H1 (cell line): ENCODE data around the gene FCRL6. TPM values are rescaled to one million over a fixed set of nuclear protein-coding genes. Genes with fewer than 3 reads are reported as not detected.

Experiments
- CTCF ChIA-PET: fragments of 300-600 bp; sonication (Branson Sonifier 250); formaldehyde crosslinking; loops from one replicate; lab custom pipeline; 2021; ENCODE audit not compliant: partially characterized antibody; lab: Charles Lee
- POLR2A ChIA-PET: fragments of 300-600 bp; sonication (Branson Sonifier 250); formaldehyde crosslinking; loops from one replicate; lab custom pipeline; 2021; ENCODE audit warnings: inconsistent platforms; ENCODE audit not compliant: partially characterized antibody; lab: Charles Lee
- DNase-seq, 2 experiments: peaks; one replicate each; pipeline versions ENCODE4 v3.0.0 to v3.0.0-alpha.2; 2010 to 2022; ENCODE audit warnings: low spot score in 2 of 2, low read depth in 1 of 2, mixed read lengths in 1 of 2
- FAIRE-seq: peaks from 2 replicates; lab custom pipeline; 2011; peaks lifted over from hg19 to GRCh38; lab: Jason Lieb, UNC
- H2AFZ ChIP-seq: 2 replicates; pipeline ENCODE4 v1.8.1; 2012; ENCODE audit warnings: low read length, inconsistent platforms
- H2AK5ac ChIP-seq: 2 replicates; pipeline ENCODE4 v1.6.1; 2013; ENCODE audit warnings: low read depth, low read length
- H2BK120ac ChIP-seq: replicated peaks from 2 replicates; pipeline ENCODE3; 2013; ENCODE audit warnings: low read depth, low read length, inconsistent platforms
- H2BK12ac ChIP-seq: 2 replicates; pipeline ENCODE4 v1.6.1; 2013; ENCODE audit warnings: low read depth, low read length
- H2BK15ac ChIP-seq: 2 replicates; pipeline ENCODE4 v1.6.1; 2013; ENCODE audit warnings: low read length
- H2BK20ac ChIP-seq: 2 replicates; pipeline ENCODE4 v1.6.1; 2013; ENCODE audit warnings: low read length
- H2BK5ac ChIP-seq: 2 replicates; pipeline ENCODE4 v1.6.1; 2013; ENCODE audit warnings: low read depth, low read length
- H3K14ac ChIP-seq: 2 replicates; pipeline ENCODE4 v1.6.1; 2013; ENCODE audit warnings: inconsistent platforms; ENCODE audit not compliant: insufficient read length
- H3K18ac ChIP-seq: 2 replicates; pipeline ENCODE4 v1.6.1; 2013; ENCODE audit warnings: low read length; ENCODE audit errors: extremely low read depth
- H3K23ac ChIP-seq: 2 replicates; pipeline ENCODE4 v1.6.1; 2013; ENCODE audit warnings: inconsistent platforms; ENCODE audit not compliant: insufficient read length
- H3K23me2 ChIP-seq: 2 replicates; pipeline ENCODE4 v1.6.1; 2013; ENCODE audit warnings: low read depth, low read length
- H3K27ac ChIP-seq: 2 replicates; pipeline ENCODE4 v1.6.1; 2011; ENCODE audit warnings: low read depth, low read length, inconsistent platforms
- H3K27me3 ChIP-seq, 4 experiments: replicated peaks in 1 of 4; 1 replicate in 1 of 4; 2 replicates in 3 of 4; pipeline versions ENCODE4 v1.6.1 to v1.8.1; 2011 to 2013; ENCODE audit warnings: low read length in 3 of 4, mild to moderate bottlenecking in 3 of 4, inconsistent platforms in 2 of 4, mixed read lengths in 2 of 4, moderate library complexity in 1 of 4; ENCODE audit not compliant: control insufficient read depth in 3 of 4, insufficient read depth in 3 of 4; ENCODE audit errors: extremely low read depth in 1 of 4
- H3K36me3 ChIP-seq, 4 experiments: 2 replicates each; pipeline versions ENCODE4 v1.6.1 to v1.8.1; 2011 to 2013; ENCODE audit warnings: mild to moderate bottlenecking in 4 of 4, low read length in 3 of 4, moderate library complexity in 2 of 4, control low read depth in 1 of 4, inconsistent platforms in 1 of 4; ENCODE audit not compliant: insufficient read depth in 4 of 4, control insufficient read depth in 2 of 4
- H3K4ac ChIP-seq: replicated peaks from 2 replicates; pipeline ENCODE3; 2013; ENCODE audit warnings: low read length, low read depth, mixed read lengths, inconsistent platforms; ENCODE audit not compliant: insufficient read length
- H3K4me1 ChIP-seq, 4 experiments: replicated peaks in 1 of 4; 1 replicate in 1 of 4; 2 replicates in 3 of 4; pipeline versions ENCODE4 v1.6.1 to v1.8.1; 2011 to 2013; ENCODE audit warnings: low read length in 3 of 4, inconsistent platforms in 2 of 4, mixed read lengths in 1 of 4; ENCODE audit not compliant: insufficient read depth in 4 of 4, control insufficient read depth in 3 of 4
- H3K4me2 ChIP-seq, 2 experiments: 2 replicates each; pipeline versions ENCODE4 v1.6.1 to v1.8.1; 2011 to 2013; ENCODE audit warnings: low read depth in 2 of 2, low read length in 2 of 2, control low read depth in 1 of 2, inconsistent platforms in 1 of 2, mild to moderate bottlenecking in 1 of 2; ENCODE audit not compliant: insufficient read depth in 1 of 2
- H3K4me3 ChIP-seq, 4 experiments: fragments of 200-600, 300-600 bp in 1 of 4; sonication (generic), shearing (Covaris generic), sonication (Bioruptor Twin) in 1 of 4; 2 replicates each; pipeline versions ENCODE4 v1.5.1 to v1.8.1; 2011 to 2016; ENCODE audit warnings: low read length in 4 of 4, low read depth in 3 of 4, control low read depth in 2 of 4, inconsistent platforms in 2 of 4, mild to moderate bottlenecking in 2 of 4, mixed read lengths in 1 of 4, moderate library complexity in 1 of 4; ENCODE audit not compliant: insufficient read depth in 2 of 4; ENCODE audit errors: extremely low read depth in 1 of 4
- H3K56ac ChIP-seq: replicated peaks from 2 replicates; pipeline ENCODE3; 2013; ENCODE audit warnings: low read depth, mild to moderate bottlenecking, mixed read lengths, low read length, inconsistent platforms; ENCODE audit not compliant: insufficient read length
- H3K79me1 ChIP-seq: 2 replicates; pipeline ENCODE4 v1.6.1; 2013; ENCODE audit warnings: low read depth, low read length, control low read depth
- H3K79me2 ChIP-seq, 2 experiments: 2 replicates each; pipeline versions ENCODE4 v1.6.1 to v1.8.1; 2012 to 2013; ENCODE audit warnings: low read length in 2 of 2, mild to moderate bottlenecking in 2 of 2, inconsistent platforms in 1 of 2; ENCODE audit not compliant: insufficient read depth in 2 of 2, control insufficient read depth in 1 of 2
- H3K9ac ChIP-seq, 4 experiments: replicated peaks in 1 of 4; 1 replicate in 1 of 4; 2 replicates in 3 of 4; pipeline versions ENCODE4 v1.6.1 to v1.8.1; 2011 to 2013; ENCODE audit warnings: low read depth in 3 of 4, low read length in 3 of 4, control low read depth in 2 of 4, mild to moderate bottlenecking in 2 of 4, moderate library complexity in 2 of 4, inconsistent platforms in 1 of 4; ENCODE audit errors: extremely low read depth in 1 of 4
- H3K9me3 ChIP-seq, 2 experiments: 2 replicates each; pipeline versions ENCODE4 v1.6.1 to v1.8.1; 2012 to 2013; ENCODE audit warnings: mild to moderate bottlenecking in 2 of 2, moderate library complexity in 2 of 2, control low read depth in 1 of 2, inconsistent platforms in 1 of 2, low read depth in 1 of 2, low read length in 1 of 2, mixed read lengths in 1 of 2; ENCODE audit not compliant: insufficient read depth in 2 of 2
- H4K20me1 ChIP-seq, 2 experiments: replicated peaks in 1 of 2; 2 replicates each; pipeline versions ENCODE3 to v1.8.1; 2011 to 2013; ENCODE audit warnings: inconsistent platforms in 2 of 2, low read length in 2 of 2, mild to moderate bottlenecking in 1 of 2; ENCODE audit not compliant: insufficient read depth in 2 of 2, control insufficient read depth in 1 of 2
- H4K5ac ChIP-seq: 2 replicates; pipeline ENCODE4 v1.6.1; 2013; ENCODE audit warnings: low read length, low read depth, mixed read lengths, inconsistent platforms; ENCODE audit not compliant: insufficient read length
- H4K8ac ChIP-seq: 2 replicates; pipeline ENCODE4 v1.8.0; 2013; ENCODE audit warnings: mild to moderate bottlenecking, moderate library complexity, low read length, inconsistent platforms; ENCODE audit not compliant: insufficient read depth; ENCODE audit errors: extremely low read depth
- H4K91ac ChIP-seq: replicated peaks from 2 replicates; pipeline ENCODE3; 2013; ENCODE audit warnings: low read length, mixed read lengths, inconsistent platforms; ENCODE audit not compliant: insufficient read length
- CBX5 ChIP-seq: fragments of 300-800, 300-1000 bp; sonication (generic); IDR thresholded peaks from 2 replicates; pipeline ENCODE4 v1.7.1; 2016; ENCODE audit warnings: antibody characterized with exemption, low read length, low read depth
- CREB1 ChIP-seq: IDR thresholded peaks from 2 replicates; pipeline ENCODE4 v1.6.1; 2012; ENCODE audit warnings: inconsistent platforms
- CTBP2 ChIP-seq: IDR thresholded peaks from 2 replicates; pipeline ENCODE4 v1.7.0; 2011; ENCODE audit warnings: borderline replicate concordance, mild to moderate bottlenecking, moderate library complexity, mixed read lengths, low read length; ENCODE audit not compliant: insufficient read depth, insufficient read length
- EZH2 ChIP-seq: fragments of 200-600 bp; sonication (generic); IDR thresholded peaks from 2 replicates; pipeline ENCODE4 v1.7.1; 2012; ENCODE audit warnings: low read depth, mild to moderate bottlenecking, moderate library complexity, low read length, inconsistent platforms; ENCODE audit not compliant: severe bottlenecking
- KDM1A ChIP-seq: fragments of 200-600, 300-600 bp; sonication (generic); IDR thresholded peaks from 2 replicates; pipeline ENCODE4 v1.7.1; 2016; ENCODE audit warnings: mild to moderate bottlenecking, low read length, borderline replicate concordance
- NANOG ChIP-seq: IDR thresholded peaks from 2 replicates; pipeline ENCODE4 v1.6.1; 2011; ENCODE audit warnings: low read length, low read depth, mild to moderate bottlenecking, inconsistent platforms; ENCODE audit not compliant: insufficient read depth, poor library complexity, severe bottlenecking
- POLR2A ChIP-seq, 2 experiments: IDR thresholded peaks; 1 replicate in 1 of 2; 2 replicates in 1 of 2; pipeline ENCODE4 v1.6.1; 2011; ENCODE audit warnings: low read depth in 2 of 2, low read length in 2 of 2, mild to moderate bottlenecking in 2 of 2; ENCODE audit errors: control extremely low read depth in 1 of 2
- RAD21 ChIP-seq, 2 experiments: IDR thresholded peaks in 1 of 2; conservative IDR thresholded peaks in 1 of 2; 2 replicates each; pipeline ENCODE4 v1.6.1; 2011; ENCODE audit warnings: low read depth in 2 of 2, low read length in 2 of 2, improper control_type of control experiment in 1 of 2, inconsistent platforms in 1 of 2, mild to moderate bottlenecking in 1 of 2, moderate library complexity in 1 of 2
- SIN3A ChIP-seq, 2 experiments: IDR thresholded peaks in 1 of 2; conservative IDR thresholded peaks in 1 of 2; 2 replicates each; pipeline ENCODE4 v1.6.1; 2011 to 2012; ENCODE audit warnings: low read length in 2 of 2, improper control_type of control experiment in 1 of 2, low read depth in 1 of 2, mild to moderate bottlenecking in 1 of 2
- SP2 ChIP-seq: IDR thresholded peaks from 2 replicates; pipeline ENCODE4 v1.6.1; 2012; ENCODE audit warnings: mild to moderate bottlenecking, low read length, inconsistent platforms
- SP4 ChIP-seq: IDR thresholded peaks from 2 replicates; pipeline ENCODE4 v1.6.1; 2012; ENCODE audit warnings: low read length, inconsistent platforms
- TAF7 ChIP-seq: optimal IDR thresholded peaks from 2 replicates; pipeline ENCODE3; 2011; ENCODE audit warnings: low read depth, mild to moderate bottlenecking, inconsistent platforms, low read length, moderate library complexity, borderline replicate concordance
- TCF12 ChIP-seq: IDR thresholded peaks from 2 replicates; pipeline ENCODE4 v1.6.1; 2011; ENCODE audit warnings: low read depth, mild to moderate bottlenecking, low read length
- WGBS, 2 experiments: shearing (Covaris generic) in 1 of 2; methylation state at CpG; one replicate each; pipeline versions ENCODE4 v1.1.6 to v1.1.7; 2013 to 2015; ENCODE audit warnings: low lambda C conversion rate in 2 of 2, mixed read lengths in 2 of 2, inconsistent platforms in 1 of 2, low coverage in 1 of 2, missing lambda C conversion rate in 1 of 2; ENCODE audit not compliant: insufficient replicate concordance in 2 of 2, insufficient coverage in 1 of 2, insufficient read length in 1 of 2; ENCODE audit errors: extremely low coverage in 1 of 2, missing lambda C conversion rate in 1 of 2; 5-methylcytosine and 5-hydroxymethylcytosine counted together
- polyA plus RNA-seq, 7 experiments: library from polyadenylated mRNA; depleted of rRNA in 3 of 7; stranded (reverse) in 5 of 7; unstranded in 2 of 7; fragments of >200 nt in 5 of 7; fragments of 200-250 nt in 2 of 7; gene quantifications; 1 replicate in 5 of 7; 2 replicates in 1 of 7; 4 replicates in 1 of 7; pipeline versions ENCODE4 v1.2.1 to v1.2.3, GENCODE V29; 2011 to 2013; ENCODE audit warnings: missing spikeins in 2 of 7, mixed read lengths in 2 of 7
- total RNA-seq: library from RNA; stranded (reverse); fragmentation: NEBNext Ultra II Directional; extraction: Animal tissue kit (Norgen Biotek cat#: 25700); gene quantifications from 2 replicates; pipeline ENCODE4 v1.2.1, GENCODE V29; 2021

The FCRL6 gene
- total and polyA plus RNA-seq, 2 of the 8 experiments (the other 6 are each of a cell fraction or from before 2014, with no cell fraction given): not detected

DNA sequence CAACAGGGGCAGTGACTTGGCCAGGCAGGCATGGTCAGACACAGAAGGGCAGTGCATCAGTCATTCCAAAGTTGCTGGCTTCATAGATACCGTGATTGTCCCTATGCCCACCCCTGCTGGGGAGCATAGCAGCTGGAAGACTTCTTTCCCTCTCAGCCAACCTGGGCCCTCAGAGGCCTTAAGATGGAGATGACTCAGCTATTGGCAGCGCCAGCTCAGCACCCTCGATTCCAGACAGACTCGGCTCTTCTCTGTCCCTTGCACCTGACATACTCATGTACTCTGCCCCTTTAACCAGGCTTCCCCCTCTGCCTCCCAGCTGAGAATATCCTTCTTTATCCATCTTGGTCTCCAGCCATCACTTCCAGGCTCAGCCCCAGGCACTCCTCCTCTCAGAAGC, 41.3 kb downstream of the FCRL6 start:
- no peaks in the 10 kb centered on the region for H3K36me3 ChIP-seq
- no peak overlapping the region for H2BK120ac ChIP-seq
- no peaks in the 10 kb centered on the region for H3K79me2 ChIP-seq
- TF ChIP-seq CTBP2: no peak
- TF ChIP-seq TCF12: no peak
- no peak for TF ChIP-seq CREB1
- no peak for TF ChIP-seq SP4
- no peak for TF ChIP-seq RAD21 (IDR thresholded peaks at IDR 0.05 in 1 of 2, conservative IDR thresholded peaks at IDR 0.05 in 1 of 2; ENCODE audit: low read depth in 2 of 2, low read length in 2 of 2)
- no peak for TF ChIP-seq TAF7
- TF ChIP-seq KDM1A: no peak
- TF ChIP-seq SP2: no peak
- TF ChIP-seq NANOG: no peak
- TF ChIP-seq CBX5: no peak
- TF ChIP-seq POLR2A (IDR thresholded peaks at IDR 0.05; ENCODE audit: control extremely low read depth in 1 of 2, low read depth in 2 of 2, low read length in 2 of 2): no peak
- no peak for TF ChIP-seq EZH2
- no peak for TF ChIP-seq SIN3A (conservative IDR thresholded peaks at IDR 0.05 in 1 of 2, IDR thresholded peaks at IDR 0.05 in 1 of 2; ENCODE audit: low read depth in 1 of 2, low read length in 2 of 2)
- no peak overlapping the region for H2BK12ac ChIP-seq
- FAIRE-seq (no peak), DNase-seq (no peak)
- no peak overlapping the region for H2BK5ac ChIP-seq
- H3K27me3 ChIP-seq: 0 out of 7 replicates have a peak, but pooled peaks cover 0 to 2% (median 0%) of the 10 kb centered on the region in 4 experiments
- H2AK5ac ChIP-seq: no peak overlapping the region
- H2BK15ac ChIP-seq: no peak overlapping the region
- no peak overlapping the region for H4K5ac ChIP-seq
- no peaks in the 10 kb centered on the region; a peak in 1 of 7 replicates for H3K4me1 ChIP-seq
- 85% methylated on average over 4 of the region's 4 CpGs; no CpG with 5 or more reads in 1 of the 2 experiments for WGBS, 2 experiments
- no peak overlapping the region for H3K18ac ChIP-seq
- no peak overlapping the region for H3K14ac ChIP-seq
- no peak overlapping the region for H3K4me2 ChIP-seq
- POLR2A ChIA-PET: interaction anchor here (1.8 kb wide), 1 partner anchor 9 kb away, joined by 5 read pairs; no protein-coding TSS in a partner anchor
- no peak overlapping the region for H3K9ac ChIP-seq
- no peak overlapping the region for H3K4ac ChIP-seq
- H3K27ac ChIP-seq: no peak overlapping the region
- no peak overlapping the region for H4K91ac ChIP-seq
- H3K23me2 ChIP-seq: no peaks in the 10 kb centered on the region
- CTCF ChIA-PET: interaction anchor here (0.9 to 5.6 kb wide), 5 partner anchors 9 to 48 kb away, joined by 3 to 38 read pairs (median 6); no protein-coding TSS in a partner anchor
- H4K20me1 ChIP-seq: peaks cover 0 to 2% of the 10 kb centered on the region in 2 experiments
- no peak overlapping the region for H3K4me3 ChIP-seq
- no peak overlapping the region for H2AFZ ChIP-seq
- no peak overlapping the region for H3K23ac ChIP-seq
- no peak overlapping the region for H2BK20ac ChIP-seq
- no peaks in the 10 kb centered on the region for H3K9me3 ChIP-seq
- H4K8ac ChIP-seq: no peak overlapping the region
- no peaks in the 10 kb centered on the region for H3K79me1 ChIP-seq
- H3K56ac ChIP-seq: no peak overlapping the region
